ENCODE measurements around the gene PIK3R4.

PIK3R4 gene

GRCh38 chr3:130656627-130657026, 90.0 kb downstream of the PIK3R4 start:
- no peaks in the 10 kb centered on the region for H3K36me3 ChIP-seq (ENCODE audit: insufficient read depth, low read length)
- H3K9me3 ChIP-seq (ENCODE audit: control insufficient read depth, insufficient read depth, low read length): no peaks in the 10 kb centered on the region
- H3K4me1 ChIP-seq (ENCODE audit: insufficient read depth, low read length): no peaks in the 10 kb centered on the region
- H3K9ac ChIP-seq (ENCODE audit: low read depth, low read length): no peak overlapping the region

DNA sequence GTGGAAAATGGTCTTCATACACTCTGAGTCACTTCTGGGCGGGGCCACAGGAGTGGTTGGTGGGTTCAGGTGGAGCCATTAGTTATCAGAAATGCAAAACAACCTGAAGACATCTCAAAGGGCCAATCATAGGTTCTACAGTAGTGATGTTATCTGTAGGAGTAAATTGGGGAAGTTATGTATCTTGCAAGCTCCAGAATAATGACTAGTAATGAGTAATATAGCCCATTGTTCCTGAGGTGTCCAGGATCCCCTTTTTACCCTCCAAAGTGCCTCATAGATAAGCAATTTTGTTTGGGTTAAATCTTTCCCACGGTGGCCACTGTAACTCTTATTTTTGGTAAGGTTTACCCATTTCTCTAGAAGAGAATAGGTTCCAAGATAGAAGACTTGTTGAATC, 91.7 kb downstream of the PIK3R4 start:
- Histone ChIP-seq H3K9ac (ENCODE audit: low read depth, low read length) (no peak overlapping the region), H3K36me3 (ENCODE audit: insufficient read depth, low read length) (no peaks in the 10 kb centered on the region), H3K4me1 (ENCODE audit: insufficient read depth, low read length) (no peaks in the 10 kb centered on the region), H3K9me3 (ENCODE audit: control insufficient read depth, insufficient read depth, low read length) (no peaks in the 10 kb centered on the region)

DNA sequence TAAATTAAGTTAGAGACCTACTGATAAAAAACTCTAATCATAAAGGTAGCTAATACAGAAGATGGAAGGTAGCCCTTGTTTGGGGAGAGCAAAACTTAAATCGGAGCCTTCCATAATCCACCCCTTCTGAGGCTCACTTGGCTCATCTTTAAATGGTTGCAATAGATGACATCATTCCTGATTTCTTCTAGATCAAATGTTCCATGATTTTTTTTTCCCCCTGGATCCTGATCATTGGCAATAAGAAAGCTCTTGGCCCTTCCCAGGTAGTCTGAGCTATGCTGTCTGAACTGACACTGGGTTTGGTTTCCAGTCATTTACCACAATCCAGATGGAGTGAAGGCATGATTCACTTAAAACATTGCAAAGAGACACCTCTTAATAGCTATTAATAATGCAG, 92.5 kb downstream of the PIK3R4 start:
- H3K9me3 ChIP-seq (ENCODE audit: control insufficient read depth, insufficient read depth, low read length): no peaks in the 10 kb centered on the region
- no peaks in the 10 kb centered on the region for H3K4me1 ChIP-seq (ENCODE audit: insufficient read depth, low read length)
- H3K9ac ChIP-seq (ENCODE audit: low read depth, low read length): no peak overlapping the region

GRCh38 chr3:130649061-130649654, 97.5 kb downstream of the PIK3R4 start:
- Histone ChIP-seq H3K9me3 (ENCODE audit: control insufficient read depth, insufficient read depth, low read length) (no peaks in the 10 kb centered on the region), H3K9ac (ENCODE audit: low read depth, low read length) (no peak overlapping the region), H3K4me1 (ENCODE audit: insufficient read depth, low read length) (no peaks in the 10 kb centered on the region), H3K36me3 (ENCODE audit: insufficient read depth, low read length) (no peaks in the 10 kb centered on the region)

More for the DNA sequence above, 92.5 kb downstream of the PIK3R4 start:
- no peaks in the 10 kb centered on the region for H3K36me3 ChIP-seq (ENCODE audit: insufficient read depth, low read length)

DNA sequence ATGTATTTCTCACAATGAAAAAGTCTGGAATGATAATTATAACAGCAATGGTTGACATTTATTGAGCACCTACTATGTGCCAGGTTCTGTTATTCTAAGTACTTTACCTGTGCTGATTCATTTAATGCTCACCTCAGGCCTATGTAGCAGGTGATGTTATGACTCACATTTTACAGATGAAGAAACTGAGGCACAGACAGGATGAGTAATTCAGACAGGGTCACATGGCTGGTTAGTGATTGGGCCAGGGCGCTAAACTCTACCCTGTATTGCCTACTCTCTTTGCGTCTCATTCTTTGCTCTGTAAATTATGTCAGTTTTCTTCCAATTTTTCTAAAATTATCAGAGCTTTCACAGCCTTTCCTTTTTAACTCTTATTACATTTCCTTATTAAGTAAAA, 98.3 kb downstream of the PIK3R4 start:
- Histone ChIP-seq H3K9me3 (ENCODE audit: control insufficient read depth, insufficient read depth, low read length) (no peaks in the 10 kb centered on the region), H3K36me3 (ENCODE audit: insufficient read depth, low read length) (no peaks in the 10 kb centered on the region), H3K4me1 (ENCODE audit: insufficient read depth, low read length) (no peaks in the 10 kb centered on the region), H3K9ac (ENCODE audit: low read depth, low read length) (no peak overlapping the region)

- H3K4me1 ChIP-seq (ENCODE audit: insufficient read depth, low read length): no peaks in the 10 kb centered on the region
- H3K9ac ChIP-seq (ENCODE audit: low read depth, low read length): no peak overlapping the region
- no peaks in the 10 kb centered on the region for H3K36me3 ChIP-seq (ENCODE audit: insufficient read depth, low read length)
- no peaks in the 10 kb centered on the region for H3K9me3 ChIP-seq (ENCODE audit: control insufficient read depth, insufficient read depth, low read length)
Observed at GRCh38 chr3:130645261-130645660, 101.4 kb downstream of the PIK3R4 start.

- no peaks in the 10 kb centered on the region for H3K36me3 ChIP-seq (ENCODE audit: insufficient read depth, low read length)
- no peak overlapping the region for H3K9ac ChIP-seq (ENCODE audit: low read depth, low read length)
- H3K9me3 ChIP-seq (ENCODE audit: control insufficient read depth, insufficient read depth, low read length): no peaks in the 10 kb centered on the region
- no peaks in the 10 kb centered on the region for H3K4me1 ChIP-seq (ENCODE audit: insufficient read depth, low read length)
Observed at GRCh38 chr3:130644628-130645253, 101.9 kb downstream of the PIK3R4 start.

GRCh38 chr3:130640027-130640426, 106.6 kb downstream of the PIK3R4 start:
- H3K9me3 ChIP-seq (ENCODE audit: control insufficient read depth, insufficient read depth, low read length): no peaks in the 10 kb centered on the region
- H3K36me3 ChIP-seq (ENCODE audit: insufficient read depth, low read length): no peaks in the 10 kb centered on the region
- no peak overlapping the region for H3K9ac ChIP-seq (ENCODE audit: low read depth, low read length)
- no peaks in the 10 kb centered on the region for H3K4me1 ChIP-seq (ENCODE audit: insufficient read depth, low read length)

DNA sequence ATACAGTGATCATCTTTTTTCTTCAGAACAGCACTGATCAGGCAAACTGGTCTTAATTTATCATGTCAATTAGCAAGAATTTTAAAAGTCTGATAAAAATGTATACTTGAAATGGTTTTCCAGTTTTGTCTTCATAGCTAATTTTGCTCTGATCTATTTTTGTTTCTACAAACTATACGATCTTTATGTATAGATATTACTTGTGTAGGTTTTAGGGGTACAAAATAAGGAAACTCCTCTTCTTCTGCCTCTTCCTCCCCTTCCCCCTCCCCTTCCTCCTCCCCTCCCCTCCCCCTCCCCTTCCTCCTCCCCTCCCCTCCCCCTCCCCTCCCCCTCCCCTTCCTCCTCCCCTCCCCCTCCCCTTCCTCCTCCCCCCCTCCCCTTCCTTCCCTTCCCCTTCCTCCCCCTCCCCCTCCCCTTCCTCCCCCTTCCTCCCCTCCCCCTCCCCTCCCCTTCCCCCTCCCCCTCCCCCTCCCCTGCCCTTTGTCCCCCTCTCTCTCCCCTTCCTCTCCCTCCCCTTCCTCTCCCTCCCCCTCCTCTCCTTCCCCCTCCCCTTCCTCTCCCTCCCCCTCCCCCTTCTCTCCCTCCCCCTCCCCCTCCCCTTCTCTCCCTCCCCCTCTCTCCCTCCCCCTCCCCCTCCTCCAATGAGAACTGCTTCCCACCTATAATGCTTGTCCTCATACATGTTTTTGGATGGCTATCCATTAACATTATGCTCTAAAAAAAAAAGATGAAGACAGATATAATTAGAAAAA, 110.0 kb downstream of the PIK3R4 start:
- H3K9me3 ChIP-seq (ENCODE audit: control insufficient read depth, insufficient read depth, low read length): no peaks in the 10 kb centered on the region
- no peaks in the 10 kb centered on the region for H3K36me3 ChIP-seq (ENCODE audit: insufficient read depth, low read length)
- no peaks in the 10 kb centered on the region for H3K4me1 ChIP-seq (ENCODE audit: insufficient read depth, low read length)
- H3K9ac ChIP-seq (ENCODE audit: low read depth, low read length): no peak overlapping the region

GRCh38 chr3:130635978-130636377, 110.7 kb downstream of the PIK3R4 start:
- no peak overlapping the region for H3K9ac ChIP-seq (ENCODE audit: low read depth, low read length)
- no peaks in the 10 kb centered on the region for H3K36me3 ChIP-seq (ENCODE audit: insufficient read depth, low read length)
- no peaks in the 10 kb centered on the region for H3K9me3 ChIP-seq (ENCODE audit: control insufficient read depth, insufficient read depth, low read length)
- no peaks in the 10 kb centered on the region for H3K4me1 ChIP-seq (ENCODE audit: insufficient read depth, low read length)

DNA sequence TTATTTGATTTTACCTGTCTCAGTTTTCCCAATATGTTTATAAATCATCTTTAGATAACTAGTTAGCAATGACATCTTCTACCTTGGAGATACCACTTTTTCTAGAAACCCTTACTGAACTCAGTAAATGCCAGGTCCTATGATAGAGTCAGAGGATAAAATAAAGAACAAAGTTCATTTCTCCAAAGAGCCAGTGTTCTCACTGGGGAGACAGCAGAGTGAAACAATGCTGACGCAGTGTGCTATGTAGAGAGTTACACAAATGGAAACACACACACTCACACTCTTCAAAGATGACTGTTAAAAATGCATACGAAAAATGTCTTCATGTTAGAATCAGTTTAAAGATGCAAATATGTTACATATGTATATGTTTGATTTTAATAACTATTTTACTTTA, 111.3 kb downstream of the PIK3R4 start:
- H3K4me1 ChIP-seq (ENCODE audit: insufficient read depth, low read length): no peaks in the 10 kb centered on the region
- no peaks in the 10 kb centered on the region for H3K36me3 ChIP-seq (ENCODE audit: insufficient read depth, low read length)
- no peak overlapping the region for H3K9ac ChIP-seq (ENCODE audit: low read depth, low read length)
- no peaks in the 10 kb centered on the region for H3K9me3 ChIP-seq (ENCODE audit: control insufficient read depth, insufficient read depth, low read length)
